ENCODE data around the gene LRIG1.

The LRIG1 gene, protein sequence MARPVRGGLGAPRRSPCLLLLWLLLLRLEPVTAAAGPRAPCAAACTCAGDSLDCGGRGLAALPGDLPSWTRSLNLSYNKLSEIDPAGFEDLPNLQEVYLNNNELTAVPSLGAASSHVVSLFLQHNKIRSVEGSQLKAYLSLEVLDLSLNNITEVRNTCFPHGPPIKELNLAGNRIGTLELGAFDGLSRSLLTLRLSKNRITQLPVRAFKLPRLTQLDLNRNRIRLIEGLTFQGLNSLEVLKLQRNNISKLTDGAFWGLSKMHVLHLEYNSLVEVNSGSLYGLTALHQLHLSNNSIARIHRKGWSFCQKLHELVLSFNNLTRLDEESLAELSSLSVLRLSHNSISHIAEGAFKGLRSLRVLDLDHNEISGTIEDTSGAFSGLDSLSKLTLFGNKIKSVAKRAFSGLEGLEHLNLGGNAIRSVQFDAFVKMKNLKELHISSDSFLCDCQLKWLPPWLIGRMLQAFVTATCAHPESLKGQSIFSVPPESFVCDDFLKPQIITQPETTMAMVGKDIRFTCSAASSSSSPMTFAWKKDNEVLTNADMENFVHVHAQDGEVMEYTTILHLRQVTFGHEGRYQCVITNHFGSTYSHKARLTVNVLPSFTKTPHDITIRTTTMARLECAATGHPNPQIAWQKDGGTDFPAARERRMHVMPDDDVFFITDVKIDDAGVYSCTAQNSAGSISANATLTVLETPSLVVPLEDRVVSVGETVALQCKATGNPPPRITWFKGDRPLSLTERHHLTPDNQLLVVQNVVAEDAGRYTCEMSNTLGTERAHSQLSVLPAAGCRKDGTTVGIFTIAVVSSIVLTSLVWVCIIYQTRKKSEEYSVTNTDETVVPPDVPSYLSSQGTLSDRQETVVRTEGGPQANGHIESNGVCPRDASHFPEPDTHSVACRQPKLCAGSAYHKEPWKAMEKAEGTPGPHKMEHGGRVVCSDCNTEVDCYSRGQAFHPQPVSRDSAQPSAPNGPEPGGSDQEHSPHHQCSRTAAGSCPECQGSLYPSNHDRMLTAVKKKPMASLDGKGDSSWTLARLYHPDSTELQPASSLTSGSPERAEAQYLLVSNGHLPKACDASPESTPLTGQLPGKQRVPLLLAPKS

DNA sequence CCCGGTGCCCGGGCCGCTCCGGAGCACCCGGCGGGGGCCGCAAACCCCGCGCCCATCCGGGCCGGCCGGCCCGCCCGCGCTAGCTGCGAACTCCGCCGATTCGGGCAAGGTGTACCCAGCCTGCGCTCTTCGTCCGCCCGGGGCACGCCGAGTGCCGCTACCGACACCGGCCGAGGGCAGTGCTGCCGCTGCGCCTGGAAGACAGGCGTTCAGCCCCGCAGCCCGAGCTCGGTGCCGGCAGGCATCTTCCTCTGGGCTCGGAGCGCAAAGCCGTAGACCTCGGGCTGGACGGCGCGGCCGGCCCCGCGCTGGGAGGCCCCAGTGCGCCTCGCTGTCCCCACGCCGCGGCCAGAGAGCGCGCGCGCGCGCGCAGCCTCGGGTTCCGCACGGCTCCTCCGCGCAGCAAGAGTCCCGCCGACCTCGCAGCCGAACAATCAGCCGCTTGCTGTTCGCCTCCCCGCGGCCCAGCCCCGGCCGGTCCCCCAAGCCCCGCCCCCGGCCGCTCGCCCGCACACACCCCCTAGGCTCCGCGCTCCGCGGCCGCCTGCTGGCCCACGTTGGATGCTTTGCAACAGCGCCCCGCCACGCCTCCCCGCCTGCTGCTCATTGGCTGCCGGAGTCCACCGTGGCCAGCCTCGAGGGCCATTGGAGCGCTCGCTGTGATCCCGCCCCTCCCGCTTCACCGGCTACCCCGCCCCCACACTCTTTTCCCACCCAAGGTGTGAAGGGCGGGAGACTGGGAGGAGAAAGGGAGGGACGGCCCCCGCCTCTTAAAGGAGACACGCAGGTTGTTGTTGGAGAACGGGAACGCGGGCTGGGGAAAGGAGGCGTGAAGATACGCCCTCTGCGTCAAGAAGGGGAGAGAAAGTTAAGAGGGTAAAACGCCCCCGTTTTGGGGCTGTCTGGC lies at the start of gene LRIG1:
LRIG1 (minus strand) TSS at position 447 of the 907 bp plus-strand sequence. CDS start 615 bp downstream, outside the sequence.
- DNase-seq, result peak; percentile 92 to 98

DNA sequence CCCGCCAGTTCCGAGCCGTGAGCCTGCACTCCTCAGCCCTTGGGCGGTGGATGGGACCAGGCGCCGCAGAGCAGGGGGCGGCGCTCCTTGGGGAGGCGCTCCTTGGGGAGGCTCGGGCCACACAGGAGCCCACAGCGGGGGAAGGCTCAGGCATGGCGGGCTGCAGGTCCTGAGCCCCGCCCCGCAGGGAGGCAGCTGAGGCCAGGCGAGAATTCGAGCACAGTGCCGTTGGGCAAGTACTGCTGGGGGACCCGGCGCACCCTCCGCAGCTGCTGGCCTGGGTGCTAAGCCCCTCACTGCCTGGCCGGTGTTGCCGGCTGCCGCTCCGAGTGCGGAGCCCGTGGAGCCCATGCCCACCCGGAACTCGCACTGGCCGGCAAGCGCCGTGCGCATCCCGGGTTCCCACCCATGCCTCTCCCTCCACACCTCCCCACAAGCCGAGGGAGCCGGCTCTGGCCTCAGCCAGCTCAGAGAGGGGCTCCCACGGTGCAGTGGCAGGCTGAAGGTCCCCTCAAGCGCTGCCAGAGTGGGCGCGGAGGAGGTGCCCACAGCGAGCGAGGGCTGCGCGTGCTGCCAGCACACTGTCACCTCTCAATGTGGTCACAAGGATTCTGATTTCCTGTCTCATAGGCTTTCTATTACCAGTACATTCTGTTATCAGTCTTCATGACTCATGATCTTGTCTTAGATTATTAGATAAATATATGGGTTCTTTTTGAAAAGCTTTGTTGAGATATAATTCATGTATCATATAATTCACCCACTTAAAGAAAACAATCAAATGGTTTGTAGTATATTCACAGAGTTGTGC lies 44.0 kb upstream of the LRIG1 start:
- no peak for DNase-seq

DNA sequence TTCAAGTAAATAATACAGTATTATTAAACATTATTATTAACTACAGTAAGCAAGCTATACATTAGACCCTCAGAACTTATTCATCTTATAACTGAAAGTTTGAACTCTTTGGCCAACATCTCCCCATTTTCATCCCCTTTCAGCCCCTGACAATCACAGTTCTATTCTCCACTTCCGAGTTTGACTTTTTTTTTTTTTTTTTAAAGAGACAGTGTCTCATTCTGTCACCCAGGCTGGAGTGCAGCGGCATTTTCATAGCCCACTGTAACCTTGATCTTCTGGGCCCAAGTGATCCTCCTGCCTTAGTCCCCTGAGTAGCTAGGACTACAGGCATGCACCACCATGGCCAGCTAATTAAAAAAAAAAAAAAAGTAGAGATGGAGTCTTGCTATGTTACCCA lies 41.3 kb upstream of the LRIG1 start:
- DNase-seq, result no peak

DNA sequence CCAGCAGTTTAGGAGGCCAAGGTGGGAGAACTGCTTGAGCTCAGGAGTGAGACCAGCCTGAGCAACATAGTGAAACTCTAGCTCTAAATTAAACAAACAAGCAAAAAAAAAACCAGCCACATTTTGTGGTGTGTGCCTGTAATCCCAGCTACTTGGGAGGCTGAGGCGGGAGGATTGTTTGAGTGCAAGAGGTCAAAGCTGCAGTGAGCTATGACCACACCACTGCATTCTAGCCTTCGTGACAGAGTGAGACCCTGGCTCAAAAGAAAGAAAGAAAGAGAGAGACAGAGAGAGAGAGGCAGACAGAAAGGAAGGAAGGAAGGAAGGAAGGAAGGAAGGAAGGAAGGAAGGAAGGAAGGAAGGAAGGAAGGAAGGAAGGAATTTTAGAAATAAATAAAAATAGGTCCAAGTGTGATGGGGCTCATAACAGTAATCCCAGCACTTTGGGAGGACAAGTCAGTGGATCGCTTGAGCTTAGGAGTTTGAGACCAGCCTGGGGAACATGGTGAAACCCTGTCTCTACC lies 38.7 kb upstream of the LRIG1 start:
- no peak for DNase-seq

DNA sequence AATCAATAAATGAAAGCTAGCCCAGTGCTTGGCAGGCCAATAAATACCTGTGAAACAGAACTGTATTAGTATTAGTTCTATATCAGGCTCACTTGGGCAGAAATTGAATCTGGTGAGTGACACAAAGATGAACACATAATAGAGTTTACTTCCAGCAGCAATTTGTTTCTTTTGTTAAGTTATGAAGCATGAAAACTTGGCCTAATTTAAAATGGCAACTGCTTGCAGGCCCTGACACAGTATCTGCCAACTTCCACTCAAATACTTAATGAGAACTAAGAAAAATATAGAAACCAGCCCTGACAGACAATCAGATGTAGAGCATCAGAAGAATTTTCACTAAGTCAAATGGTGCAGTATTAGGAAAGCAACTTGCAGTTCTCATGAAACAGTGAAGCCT lies 37.6 kb upstream of the LRIG1 start:
- DNase-seq, result no peak

DNA sequence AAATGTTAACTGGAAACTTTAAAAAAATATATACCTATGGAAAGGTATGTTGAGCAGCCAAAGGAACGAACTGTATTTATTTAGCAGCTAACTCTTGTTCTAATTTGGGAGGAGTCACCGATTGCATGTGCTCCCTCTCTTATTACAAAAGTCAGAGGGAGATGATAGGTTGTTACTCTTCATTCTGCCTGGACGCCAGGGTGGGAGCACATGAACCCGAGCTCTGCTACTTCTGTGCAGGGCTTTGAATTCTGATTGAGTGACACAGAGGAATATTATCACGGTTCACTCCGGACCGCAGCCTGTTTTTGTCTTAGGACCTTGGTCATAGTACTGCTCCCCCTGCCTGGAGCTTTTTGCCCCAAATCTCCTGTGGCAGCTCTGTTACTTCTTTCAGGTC lies 36.9 kb upstream of the LRIG1 start:
- no peak for DNase-seq

DNA sequence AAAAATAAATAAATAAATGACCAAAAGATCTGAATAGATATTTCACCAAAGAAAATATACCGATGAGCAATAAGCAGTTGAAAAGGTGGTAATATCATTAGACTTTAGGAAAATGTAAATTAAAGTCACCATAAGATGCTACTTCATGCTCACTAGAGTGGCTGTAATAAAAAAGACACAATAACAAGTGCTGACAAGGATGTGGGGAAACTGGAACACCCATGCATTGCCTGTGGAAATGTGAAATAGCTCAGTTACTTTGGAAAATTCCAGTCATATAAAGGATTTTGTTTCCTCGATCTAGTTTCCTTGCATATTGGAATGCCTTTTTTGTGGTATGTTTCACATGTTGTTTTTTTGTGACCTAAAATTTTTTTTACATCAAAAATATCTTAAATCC lies 36.0 kb upstream of the LRIG1 start:
- DNase-seq, result no peak

DNA sequence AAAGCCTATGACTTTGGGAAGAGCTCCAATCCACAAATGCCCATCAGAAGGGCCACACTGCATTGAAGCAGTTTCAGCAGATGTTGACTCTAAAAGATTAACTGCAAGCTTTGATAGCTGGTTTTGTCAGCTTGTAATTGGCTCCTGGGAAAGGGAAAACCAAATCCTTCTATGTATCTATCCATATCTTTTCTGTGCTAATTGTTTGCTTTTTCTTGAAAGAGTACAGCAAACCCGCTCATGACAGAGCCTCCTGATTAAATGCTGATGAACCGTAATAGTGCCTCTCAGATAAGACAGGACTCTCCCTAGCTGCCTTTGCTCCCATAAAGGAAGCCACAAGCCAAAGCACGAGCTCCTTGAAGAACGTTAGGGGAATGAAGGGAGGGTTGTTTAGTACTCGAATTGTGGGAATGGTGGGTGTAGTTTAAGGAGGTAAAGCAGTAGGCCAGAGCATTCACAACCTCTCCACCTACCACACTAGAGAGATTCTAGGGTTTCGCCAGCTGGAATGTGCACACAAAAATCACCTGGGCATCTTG lies 33.6 kb upstream of the LRIG1 start:
- DNase-seq, result no peak

DNA sequence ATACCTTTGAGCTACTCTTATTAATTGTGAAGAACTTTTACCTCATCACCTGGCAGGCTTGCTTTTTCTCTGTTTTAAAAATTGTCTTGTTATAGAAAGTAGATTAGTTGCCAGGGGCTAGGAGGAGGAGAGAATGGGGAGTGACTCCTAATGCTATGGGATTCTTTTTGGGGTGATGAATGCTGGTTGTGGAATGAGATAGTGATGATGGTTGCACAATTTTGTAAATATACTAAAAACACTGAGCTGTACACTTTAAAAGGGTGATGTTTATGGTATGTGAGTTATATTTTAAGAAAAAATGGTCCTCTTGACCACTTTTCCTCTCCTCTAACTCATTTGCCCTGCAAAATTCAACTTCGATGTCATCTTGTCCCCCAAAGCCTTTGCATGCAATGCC lies 31.8 kb upstream of the LRIG1 start:
- DNase-seq, result no peak

DNA sequence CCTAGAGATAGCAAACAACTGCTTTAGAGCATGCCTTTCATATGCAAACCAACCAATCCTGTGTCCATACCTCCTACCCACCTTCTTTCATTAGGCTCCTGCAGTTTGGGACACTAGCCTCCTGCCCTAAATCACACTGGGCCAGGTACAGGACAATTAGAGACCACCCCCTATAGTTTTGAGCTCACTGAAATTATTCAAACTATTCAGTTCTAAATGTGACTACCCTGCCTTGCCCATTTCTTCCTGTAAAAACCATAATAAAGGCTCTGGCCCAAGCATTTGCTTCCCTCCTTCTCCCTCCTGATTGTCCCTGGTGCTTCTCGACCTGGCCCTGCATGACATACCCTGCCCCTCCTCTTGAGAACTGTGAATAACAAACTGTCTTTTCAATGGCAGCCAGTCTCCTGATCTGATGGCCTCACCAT lies 31.4 kb upstream of the LRIG1 start:
- no peak for DNase-seq

DNA sequence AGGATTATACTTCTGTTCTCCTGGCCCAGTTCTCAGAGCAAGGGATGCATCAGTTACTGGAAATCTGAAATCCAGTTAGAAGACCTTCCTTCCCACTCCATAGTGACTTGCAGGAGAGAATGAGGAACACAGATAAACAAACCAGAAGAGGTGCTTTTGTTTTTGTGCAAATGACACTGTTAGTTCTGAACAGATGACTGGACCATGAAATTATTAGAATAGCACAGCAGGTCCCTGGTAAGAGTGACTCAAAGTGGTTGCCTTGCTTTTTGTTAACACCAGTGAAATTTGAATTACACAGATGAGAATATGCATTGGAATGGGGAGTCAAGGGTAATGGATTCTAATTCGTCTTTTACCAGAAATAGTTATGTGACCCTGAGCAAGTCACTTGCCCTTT lies 30.4 kb upstream of the LRIG1 start:
- DNase-seq, result no peak

DNA sequence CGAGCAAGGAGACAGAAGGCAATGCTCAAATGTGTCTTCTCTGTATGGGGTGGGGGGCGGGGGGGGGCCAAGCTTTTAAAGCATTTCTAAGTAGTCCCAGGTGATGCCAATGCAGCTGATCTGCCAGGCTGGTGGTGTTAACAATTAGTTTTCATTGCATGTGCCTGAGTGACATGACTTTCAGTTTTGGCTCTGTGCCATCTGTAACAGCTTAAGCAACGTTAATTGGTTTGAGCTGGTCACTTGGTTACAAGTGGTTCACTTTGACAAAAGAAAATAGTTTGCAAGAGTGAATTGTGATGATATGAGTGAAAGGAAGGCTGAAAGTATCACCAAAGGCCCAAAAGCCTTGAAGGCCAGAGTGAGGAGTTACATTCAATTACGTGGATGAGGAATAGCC lies 26.4 kb upstream of the LRIG1 start:
- DNase-seq, result no peak

DNA sequence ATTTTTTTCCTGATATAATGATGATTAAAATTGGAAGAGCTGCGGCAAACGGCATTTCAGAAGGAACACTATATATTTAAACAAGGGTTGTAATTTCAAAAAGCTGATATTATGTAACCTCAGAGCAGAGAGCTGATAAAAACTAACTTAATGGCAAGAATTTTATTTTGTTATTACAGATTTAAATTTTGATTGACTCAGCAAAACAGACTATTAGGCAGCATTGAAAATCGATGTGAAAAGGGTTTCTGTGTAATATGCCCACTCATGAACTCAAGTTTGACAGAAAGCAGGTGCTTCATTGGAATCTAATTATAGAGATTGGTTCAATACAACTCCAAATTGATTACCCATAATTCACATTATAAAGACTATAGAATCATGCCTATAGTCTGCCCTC lies 24.9 kb upstream of the LRIG1 start:
- no peak for DNase-seq

DNA sequence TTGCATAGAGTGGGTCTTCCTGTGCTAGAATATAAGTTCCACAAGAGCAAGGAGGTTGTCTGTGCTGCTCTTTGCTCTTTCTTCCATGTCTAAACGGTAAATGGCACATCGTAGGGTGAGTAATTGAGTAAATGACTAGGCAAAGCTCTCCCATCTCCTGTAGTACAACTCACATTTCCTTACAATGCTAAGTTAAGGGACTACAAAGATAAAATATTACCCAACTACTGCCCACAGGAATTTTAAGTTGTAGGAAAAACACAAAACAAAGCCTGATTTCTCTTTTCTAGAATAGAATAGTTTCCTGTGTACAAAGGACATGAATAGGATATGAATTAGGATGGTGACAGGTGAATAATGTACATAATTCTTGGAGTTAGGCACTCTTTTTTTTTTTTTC lies 19.9 kb upstream of the LRIG1 start:
- DNase-seq, result no peak

DNA sequence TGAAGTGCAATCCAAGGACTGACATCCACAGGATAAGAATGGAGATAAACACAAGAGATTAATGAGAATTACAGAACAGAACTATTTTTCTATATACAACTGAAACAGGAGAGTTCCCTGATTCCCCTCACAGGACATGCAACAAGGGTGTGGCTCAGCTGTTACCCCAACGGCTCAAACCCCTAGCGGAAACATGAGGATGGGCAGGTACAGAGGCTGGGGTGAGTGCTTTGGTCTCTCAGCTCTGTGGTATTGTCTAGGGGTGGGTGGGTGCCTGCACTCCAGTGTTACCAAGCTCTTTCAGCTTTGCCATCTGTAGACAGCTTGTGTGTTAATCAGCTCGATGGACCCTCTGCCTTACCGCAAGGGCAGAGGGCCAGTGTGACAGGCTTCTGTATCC lies 17.8 kb upstream of the LRIG1 start:
- DNase-seq, result no peak

DNA sequence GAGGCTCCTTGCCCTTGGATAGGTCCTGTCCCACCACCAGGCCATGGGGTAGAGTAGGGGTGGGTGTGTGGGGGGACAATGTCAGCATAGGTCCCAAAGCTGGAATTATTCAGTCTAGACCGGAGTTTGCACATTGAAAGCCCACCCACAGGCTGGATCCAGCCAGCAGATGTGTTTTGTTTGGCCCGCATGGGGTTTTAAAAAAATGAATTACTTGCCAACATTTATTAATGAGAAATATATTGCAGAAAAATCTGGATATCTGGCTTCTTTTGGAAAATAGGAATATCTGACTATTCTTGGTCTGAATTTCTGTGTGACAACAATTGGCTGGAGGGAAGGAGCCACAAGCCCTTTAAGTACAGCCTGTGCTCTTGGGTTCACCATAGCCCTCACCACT lies 17.3 kb upstream of the LRIG1 start:
- no peak for DNase-seq

DNA sequence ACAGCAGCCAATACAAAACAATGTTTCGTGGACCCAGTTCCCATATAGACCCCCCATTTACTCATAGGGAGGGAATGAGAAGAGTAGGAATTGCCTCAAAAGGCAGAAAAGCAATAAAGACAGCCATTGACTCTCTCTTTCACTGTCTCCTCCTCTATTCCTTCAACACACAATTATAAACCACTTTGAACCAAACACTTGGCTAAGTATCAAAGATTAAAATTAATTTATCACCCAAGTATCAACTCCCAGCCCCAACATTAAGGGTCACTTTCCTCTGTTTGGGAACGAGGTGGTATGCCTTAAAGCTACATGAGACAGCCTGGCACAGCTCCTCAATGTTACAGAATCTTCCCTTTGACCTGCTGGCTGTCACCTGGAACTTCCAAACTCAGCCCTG lies 16.4 kb upstream of the LRIG1 start:
- DNase-seq, result no peak

DNA sequence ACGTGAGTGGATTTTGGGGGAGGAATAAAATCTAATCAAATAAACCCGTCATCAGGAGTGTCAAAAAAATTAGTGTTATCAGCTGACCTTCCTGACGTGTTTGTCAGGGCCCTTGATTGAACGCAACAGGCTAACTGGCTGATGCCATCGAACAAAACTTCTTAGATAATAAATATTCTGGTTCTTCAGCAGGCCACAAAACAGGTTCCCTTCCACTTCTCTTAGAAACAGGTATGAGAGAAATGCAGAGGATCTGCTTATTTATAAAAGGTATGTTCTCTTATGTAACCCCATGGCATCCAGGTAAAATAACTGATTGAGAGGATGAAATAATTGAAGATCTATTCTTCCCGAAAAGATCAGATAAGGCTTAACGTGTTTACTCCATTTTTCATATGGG lies 7.6 kb upstream of the LRIG1 start:
- no peak for DNase-seq

DNA sequence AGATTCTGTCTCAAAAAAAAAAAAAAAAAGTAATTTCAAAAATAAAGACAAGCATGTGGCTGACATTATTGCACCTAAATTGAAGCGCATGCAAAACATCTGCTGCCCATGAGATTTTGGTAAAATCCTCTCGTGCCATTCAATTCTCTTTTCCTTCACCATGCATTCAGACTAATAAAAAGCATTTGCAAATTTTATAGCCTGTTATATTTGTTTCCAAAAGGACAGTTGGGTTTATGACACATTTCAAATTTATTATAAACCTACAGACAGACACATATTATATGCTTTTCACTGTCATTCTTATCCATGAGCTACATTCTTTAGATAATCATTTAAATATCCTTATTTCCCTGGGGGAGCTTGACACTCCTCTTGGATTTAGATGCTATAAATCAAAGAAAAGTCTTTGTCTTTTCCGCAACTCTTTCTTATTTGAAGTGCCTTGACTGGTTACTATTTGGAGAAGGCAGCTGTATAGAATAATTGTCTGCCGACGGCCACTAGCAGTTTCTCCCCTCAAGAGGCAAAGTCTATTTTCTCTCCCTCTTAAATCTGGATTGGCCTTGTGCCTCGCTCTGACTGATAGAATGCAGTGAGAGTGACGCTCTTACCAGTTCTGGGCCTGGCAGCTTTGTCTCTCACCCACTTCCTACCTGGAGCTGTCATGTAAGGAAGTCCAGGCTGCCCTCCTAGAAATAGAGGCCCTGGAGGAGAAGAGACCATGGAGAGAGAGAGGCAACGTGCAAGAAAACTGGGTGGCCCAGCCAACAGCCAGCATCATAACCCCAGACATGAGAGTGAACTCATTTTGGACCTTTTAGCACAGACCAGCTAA lies 6.8 kb upstream of the LRIG1 start:
- no peak for DNase-seq

DNA sequence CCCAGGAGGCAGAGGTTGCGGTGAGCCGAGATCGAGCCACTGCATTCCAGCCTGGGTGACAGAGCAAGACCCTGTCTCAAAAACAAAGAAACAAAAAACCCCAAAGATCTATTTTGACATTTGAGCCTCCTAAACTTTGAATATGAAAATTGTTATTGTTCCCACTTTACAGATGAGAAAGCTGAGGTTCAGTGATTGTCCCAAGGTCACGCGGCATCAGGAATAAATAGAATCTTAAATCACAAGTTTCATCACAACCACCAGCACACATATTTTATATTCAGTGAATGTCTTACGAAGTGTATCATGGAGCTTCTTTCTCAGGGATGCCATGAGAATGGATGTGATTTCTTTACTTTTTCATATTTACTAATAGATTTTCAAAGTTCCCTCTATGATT lies 5.3 kb upstream of the LRIG1 start:
- no peak for DNase-seq
